ENCODE measurements around the gene GH2.
"Not testable (repeated sequence)": the region's sequence is repeated elsewhere in the genome, so short reads cannot be mapped to it uniquely, and the experiment has no call there.

GH2 gene

DNA sequence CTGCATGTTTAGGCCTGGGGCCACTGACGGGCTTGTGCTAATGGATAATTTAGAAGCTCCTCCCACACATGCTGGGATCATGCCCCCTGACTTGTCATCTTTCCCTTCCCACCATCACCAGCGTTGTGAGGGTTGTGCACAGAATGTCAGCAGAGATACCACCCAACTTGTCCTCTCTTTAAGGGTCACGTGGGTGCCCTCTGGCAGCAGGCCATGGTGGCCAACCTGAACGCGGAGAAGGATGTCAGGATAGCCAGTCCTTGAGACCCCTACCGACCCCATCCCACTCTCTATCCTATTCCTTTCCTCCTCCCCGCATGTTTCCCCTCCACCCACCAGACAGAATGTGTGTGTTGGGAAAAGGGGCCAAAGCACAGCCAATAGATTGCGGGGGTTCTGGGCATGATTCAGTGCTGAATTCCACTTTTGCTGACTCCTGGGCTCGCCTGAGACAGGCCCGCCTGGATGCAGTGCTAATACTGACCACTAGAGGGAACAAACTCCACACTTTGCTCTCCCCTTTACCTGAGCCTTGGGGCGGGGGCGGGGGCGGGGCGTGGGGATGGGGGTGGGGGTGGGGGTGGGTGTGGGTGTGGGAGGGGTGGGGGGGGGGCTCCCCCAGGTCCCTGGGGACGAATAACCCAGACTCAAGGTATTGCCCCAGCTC is at the start of gene GH2:
GH2 (minus strand) TSS at position 10 of the 667 bp plus-strand sequence. CDS start 143 bp downstream, outside the sequence.
- no peak for DNase-seq

DNA sequence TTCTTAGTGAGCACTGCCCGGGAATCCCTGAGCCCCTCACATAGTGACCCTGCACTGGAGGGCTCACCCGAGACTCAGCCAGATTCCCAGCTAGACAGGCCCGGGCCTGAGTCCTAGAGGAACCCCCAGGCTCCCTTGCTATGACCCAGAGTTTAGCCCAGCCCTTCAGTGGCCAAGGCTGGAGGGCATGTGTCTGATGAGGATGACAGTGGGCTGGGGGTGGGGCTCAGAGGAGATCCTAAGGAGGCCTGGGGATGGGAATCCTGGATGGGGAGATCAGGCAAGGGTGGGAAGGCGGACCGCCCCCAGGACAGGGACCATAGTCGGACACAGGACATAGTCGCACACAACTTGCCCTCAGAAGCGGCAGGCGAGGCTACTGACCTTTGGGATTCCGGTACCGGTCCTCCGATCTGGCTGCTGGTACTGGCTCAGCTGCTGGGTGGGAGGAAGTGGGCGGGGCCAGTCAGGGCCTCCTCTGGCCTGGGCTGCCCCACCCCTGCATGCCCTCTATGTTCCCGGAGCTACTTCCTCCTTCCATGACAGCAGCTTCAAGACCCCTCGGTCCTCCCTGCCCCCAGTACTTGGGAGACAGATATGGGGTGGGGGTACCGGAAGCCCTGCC is 49.3 kb upstream of the GH2 start:
- DNase-seq, result no peak

DNA sequence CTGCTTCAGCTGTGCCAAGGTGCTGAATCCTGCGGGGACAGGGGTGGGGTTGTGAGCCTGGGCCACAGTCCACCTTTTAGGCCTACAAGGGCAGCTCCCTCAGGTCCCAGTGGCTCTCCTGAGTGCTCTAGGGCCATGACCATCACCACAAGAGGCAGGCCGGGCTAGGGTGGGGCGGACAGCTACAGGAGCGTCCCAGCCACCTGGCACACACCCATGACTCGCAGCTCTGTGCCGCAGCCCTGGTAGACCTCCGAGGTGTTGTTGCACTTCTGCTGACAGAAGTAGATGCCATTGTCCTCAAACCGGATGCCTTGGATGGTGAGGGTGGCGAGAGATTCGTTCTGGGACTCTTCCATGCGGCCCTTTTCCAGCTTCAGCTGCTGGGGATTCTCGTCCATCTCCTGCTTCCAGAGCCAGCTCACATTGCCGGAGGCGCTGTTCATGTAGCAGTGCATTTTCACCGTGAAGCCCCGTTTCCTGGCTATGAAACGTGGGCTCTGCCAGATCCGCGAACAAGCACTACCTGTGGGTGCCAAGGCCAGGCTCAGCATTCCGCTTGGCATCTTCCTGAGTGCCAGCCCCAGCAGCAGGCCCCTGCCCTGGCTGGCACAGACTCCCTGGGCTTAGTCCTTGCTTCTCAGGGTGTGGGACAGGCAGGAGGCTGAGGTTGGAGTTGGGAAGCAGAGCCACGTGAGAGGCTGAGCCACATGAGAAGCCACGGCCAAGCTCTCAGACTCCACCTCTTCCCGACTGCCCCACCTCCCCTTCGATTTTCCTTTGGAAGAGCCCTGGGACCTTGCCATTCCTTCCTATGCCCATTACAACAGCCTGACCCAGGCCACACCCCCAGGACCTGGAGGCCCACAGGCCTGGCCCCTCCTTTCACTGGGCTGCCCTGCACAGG is 48.4 kb upstream of the GH2 start:
- DNase-seq, result no peak

DNA sequence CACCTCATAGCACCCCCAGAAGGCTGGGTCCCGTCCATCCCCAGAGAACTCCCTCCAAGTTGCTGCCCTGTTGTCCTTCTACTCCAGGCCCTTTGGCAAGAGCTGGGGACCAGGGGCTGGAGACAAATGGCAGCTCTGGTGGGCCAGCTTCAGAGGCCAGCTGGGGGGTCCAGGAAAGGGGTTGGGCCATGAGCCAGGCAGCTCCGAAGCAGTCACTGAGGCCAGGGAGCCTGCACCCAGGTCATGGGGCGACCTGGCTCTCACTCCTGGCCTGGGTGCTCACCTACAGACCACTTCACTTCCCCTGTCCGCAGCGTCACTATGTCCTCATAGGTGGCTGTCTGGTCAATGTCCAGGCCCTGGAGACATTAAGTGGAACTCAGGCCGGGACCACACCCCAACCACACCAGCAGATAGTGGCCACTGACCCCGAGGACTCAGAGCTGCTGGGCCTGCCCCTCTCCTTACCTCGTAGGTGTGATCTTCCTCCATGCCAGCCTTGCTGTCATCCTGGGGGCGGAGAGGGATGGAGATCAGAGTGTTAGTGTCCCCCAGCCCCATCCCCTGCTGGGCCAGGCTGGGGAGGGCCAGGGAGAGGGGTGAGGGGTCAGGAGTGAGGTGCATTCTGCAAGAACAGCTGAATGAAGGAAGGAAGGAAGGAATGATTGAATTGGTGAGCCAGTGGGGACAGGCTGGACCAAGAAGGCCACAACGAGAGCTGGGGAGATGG is 47.4 kb upstream of the GH2 start:
- DNase-seq, result no peak

DNA sequence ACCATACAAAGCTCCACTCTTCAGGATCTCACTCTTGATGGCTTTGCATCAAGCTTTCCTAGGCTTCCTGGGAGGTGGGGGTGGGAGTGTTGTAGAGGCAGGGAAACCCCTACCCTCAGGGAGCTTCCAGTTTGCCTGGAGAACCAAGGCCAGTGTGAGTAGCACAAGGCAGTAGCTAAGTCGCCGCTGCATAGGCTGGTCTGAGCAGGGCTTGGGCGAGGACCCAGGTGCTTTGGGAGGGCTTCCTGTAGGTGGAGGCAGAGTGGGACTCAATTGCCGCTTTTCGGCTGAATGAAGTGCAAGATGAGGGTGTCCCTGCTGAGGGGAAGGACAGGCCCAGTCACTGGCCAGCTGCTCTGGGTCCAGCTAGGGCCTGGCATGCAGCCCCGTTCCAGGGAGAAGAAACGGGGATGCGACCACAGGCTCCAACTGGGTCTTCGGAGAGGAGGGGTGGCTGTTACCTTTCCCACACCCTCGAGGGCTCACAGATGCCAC is 46.5 kb upstream of the GH2 start:
- DNase-seq, result no peak

DNA sequence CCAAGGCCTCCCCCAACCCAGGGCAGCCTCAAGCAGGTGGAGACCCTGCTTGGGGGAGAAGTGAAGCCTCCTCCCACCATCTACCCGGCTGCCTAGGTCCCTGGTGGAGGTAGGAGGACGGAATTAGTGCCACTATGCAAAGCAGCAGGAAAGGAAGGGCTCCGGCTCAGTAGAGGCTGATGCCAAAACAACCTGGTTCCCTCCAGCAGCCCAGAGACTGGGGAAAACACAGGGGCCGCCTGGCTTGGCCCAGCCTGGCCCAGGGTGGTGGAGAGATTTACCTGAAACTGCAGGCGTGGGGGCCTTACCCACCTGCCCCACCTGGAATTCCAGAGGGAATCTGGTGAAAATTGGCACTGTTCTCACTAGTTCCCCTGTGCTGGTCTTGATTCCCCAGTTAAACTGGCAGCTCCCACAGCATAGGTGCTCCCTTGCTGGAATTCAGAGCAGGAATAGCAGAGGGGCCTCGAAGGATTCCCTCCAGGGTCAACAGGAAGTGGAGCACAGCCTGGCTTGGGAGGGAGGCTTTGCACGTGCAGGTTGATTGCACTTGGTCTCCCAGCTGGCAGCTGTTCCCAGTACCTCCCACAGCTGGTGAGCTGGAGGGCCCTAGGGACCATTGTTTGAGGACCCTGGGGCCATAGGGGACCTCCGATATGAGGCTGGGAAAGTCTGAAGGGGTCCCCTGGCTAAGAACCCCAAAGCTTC is 45.9 kb upstream of the GH2 start:
- no peak for DNase-seq

DNA sequence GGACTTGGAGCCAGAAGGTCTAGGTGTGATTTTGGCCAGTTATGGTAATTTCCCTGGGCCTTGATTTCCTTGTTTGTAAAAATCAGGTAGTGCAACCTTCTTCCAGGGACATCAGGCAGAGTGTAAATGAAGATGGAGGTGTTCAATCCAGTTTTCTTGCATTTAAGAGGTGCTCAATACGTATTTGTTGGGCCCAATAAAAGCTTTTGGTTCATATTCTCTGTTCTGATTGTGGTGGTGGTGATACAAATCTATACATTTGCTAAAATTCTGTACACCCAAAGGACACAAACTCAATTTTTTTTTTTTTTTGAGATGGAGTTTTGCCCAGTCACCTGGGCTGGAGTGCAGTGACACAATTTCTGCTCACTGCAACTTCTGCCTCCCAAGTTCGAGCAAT is 44.4 kb upstream of the GH2 start:
- DNase-seq, result no peak

DNA sequence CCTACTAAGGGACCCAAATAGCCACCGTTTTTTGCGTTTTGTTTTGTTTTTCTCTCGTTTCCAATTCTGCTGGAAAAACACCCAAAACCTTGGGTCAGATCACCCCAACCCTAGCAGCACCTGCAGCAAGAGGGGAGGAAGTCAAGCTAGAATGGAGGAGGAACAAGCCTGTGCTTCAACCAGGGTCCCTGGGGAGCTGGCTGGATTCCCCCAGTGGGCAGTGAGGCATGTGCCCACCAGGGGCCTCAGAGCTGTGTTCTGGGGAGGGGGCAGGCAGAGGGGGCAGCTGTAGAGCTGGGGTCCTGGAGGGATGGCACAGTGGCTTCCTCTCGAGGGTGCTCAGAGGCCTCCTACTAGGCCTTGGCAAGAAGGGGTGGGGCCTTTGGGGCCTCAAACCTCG is 43.9 kb upstream of the GH2 start:
- DNase-seq, result no peak

DNA sequence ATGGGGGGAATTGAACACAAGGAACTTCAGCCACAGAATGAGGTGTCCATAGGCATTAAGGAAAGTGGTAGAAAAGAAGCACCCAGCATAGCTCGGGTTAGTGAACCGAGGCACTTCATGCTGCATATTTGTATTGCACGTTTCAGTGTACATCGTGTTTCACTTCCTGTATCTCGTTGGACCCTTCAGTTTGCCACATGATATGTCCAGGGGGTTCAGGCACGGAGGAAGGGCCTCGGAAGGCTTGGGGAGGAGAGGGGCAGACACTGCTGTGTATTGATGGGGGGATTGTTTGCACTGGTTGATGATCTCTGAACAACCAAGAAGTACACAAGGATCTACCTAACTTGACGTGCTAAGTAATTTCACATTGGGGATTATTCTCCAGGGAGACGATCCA is 40.7 kb upstream of the GH2 start:
- DNase-seq, result not testable (repeated sequence)

DNA sequence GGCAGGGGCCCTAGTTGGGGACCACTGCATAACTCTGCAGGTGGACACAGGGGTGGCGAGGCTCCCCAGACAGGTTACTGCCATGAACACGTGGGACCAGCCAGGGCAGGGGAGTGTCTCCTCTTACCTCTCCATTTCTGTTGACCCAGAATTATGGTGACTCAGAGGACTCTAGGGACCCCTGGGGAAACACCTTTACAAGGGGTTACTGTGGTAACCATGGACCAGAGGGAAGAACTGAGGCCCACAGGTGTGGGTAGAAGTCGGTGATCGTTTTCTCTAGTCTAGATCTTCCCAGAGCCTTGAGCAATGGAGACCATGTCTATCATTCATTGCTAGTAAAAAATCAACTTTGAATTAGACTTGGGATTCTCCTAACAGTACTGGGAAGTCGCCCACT is 39.0 kb upstream of the GH2 start:
- not testable (repeated sequence) for DNase-seq

DNA sequence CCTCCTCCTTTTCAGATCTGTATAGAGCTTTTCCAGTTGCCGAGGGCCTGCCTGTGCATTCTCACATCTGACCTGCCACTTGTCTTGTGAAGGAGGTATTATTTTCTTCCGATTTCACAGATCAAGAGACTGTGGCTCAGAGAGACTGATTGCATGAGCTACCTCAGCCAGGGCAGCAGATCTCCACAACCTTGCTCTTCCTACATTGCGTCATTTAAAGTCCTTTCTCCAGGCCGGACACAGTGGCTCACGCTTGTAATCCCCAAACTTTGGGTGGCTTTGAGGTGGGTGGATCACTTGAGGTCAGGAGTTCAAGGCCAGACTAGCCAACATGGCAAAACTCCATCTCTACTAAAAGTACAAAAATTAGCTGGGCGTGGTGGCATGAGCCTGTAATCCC is 38.3 kb upstream of the GH2 start:
- DNase-seq, result not testable (repeated sequence)

DNA sequence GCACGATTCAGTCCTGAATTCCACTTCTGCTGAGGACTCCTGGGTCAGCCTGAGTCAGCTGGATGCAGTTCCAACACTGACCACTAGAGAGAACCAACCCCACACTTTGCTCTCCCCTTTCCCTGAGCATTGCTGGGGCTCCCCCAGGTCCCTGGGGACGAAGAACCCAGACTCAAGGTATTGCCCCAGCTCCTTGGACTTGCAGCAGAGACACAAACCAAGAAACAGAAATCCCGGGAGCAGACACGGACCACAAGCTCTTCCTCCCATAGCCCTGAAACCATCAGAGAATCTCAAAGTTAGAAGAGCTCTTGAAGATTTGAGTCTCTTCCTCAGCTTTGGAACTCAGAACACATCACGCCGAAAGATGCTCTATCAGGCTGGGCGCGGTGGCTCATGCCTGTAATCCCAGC is 37.6 kb upstream of the GH2 start:
- DNase-seq, result no peak

DNA sequence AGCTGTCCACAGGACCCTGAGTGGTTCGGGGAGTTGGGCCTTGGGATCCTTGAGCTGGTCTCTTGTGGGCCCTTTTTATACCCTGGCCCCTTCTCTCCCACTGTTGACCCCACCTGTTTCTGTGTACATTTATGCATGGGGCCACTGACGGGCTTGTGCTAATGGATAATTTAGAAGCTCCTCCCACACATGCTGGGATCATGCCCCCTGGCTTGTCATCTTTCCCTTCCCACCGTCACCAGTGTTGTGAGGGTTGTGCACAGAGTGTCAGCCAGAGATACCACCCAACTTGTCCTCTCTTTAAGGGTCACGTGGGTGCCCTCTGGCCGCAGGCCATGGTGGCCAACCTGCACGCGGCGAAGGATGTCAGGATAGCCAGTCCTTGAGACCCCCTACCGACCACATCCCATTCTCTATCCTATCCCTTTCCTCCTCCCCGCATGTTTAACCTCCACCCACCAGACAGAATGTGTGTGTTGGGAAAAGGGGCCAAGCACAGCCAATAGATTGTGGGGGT is 37.1 kb upstream of the GH2 start, which contains the start of gene GH1:
GH1 (minus strand) TSS at position 51 of the 517 bp plus-strand sequence. CDS start 63 bp downstream, outside the sequence.
- DNase-seq, result not testable (repeated sequence)

DNA sequence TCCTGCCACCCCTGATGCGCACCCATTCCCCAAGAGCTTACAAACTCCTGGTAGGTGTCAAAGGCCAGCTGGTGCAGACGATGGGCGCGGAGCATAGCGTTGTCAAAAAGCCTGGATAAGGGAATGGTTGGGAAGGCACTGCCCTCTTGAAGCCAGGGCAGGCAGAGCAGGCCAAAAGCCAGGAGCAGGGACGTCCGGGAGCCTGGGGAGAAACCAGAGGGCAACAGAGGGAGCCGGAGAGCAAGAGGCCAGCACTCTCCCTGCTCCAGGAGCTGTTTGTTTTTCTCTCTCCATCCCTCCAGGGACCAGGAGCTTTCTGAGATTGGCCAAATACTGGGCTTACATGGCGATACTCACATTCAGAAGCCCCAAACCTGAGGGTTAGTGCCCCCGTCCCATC is 36.6 kb upstream of the GH2 start:
- no peak for DNase-seq

DNA sequence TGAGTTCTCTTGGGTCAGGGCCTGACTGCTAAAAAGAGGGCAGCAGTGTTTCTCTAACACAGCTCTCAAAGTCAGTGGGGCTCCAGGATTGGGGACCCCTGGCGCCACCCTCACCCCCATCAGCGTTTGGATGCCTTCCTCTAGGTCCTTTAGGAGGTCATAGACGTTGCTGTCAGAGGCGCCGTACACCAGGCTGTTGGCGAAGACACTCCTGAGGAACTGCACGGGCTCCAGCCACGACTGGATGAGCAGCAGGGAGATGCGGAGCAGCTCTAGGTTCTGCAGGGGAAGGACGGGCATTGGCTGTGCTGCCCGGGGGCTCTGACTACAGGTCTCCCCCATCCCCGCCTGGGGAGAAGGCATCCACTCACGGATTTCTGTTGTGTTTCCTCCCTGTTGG is 35.9 kb upstream of the GH2 start:
- no peak for DNase-seq

DNA sequence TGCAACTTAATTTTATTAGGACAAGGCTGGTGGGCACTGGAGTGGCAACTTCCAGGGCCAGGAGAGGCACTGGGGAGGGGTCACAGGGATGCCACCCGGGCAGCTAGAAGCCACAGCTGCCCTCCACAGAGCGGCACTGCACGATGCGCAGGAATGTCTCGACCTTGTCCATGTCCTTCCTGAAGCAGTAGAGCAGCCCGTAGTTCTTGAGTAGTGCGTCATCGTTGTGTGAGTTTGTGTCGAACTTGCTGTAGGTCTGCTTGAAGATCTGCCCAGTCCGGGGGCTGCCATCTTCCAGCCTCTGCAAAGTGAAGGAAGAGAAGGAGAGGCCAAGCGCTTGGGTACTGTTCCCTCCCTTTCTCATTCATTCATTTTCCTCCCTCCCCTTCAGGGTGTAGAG is 35.5 kb upstream of the GH2 start:
- not testable (repeated sequence) for DNase-seq

DNA sequence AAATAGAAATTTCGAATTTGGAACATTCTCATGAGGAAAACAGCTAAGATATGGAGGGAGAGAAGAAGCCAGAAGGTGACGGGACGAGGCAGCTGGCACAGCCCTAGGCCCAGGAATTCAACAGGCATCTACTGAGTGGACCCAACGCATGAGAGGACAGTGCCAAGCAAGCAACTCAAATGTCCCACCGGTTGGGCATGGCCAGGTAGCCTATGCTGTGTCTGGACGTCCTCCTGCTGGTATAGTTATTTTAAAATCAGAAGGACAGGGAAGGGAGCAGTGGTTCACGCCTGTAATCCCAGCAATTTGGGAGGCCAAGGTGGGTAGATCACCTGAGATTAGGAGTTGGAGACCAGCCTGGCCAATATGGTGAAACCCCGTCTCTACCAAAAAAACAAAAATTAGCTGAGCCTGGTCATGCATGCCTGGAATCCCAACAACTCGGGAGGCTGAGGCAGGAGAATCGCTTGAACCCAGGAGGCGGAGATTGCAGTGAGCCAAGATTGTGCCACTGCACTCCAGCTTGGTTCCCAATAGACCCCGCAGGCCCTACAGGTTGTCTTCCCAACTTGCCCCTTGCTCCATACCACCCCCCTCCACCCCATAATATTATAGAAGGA is 34.9 kb upstream of the GH2 start:
- no peak for DNase-seq

DNA sequence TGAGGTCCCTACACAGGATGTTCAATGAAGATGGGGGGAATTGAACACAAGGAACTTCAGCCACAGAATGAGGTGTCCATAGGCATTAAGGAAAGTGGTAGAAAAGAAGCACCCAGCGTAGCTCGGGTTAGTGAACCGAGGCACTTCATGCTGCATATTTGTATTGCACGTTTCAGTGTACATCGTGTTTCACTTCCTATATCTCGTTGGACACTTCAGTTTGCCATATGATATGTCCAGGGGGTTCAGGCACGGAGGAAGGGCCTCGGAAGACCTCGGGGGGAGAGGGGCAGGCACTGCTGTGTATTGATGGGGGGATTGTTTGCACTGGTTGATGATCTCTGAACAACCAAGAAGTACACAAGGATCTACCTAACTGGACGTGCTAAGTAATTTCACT is 34.0 kb upstream of the GH2 start:
- DNase-seq, result not testable (repeated sequence)

DNA sequence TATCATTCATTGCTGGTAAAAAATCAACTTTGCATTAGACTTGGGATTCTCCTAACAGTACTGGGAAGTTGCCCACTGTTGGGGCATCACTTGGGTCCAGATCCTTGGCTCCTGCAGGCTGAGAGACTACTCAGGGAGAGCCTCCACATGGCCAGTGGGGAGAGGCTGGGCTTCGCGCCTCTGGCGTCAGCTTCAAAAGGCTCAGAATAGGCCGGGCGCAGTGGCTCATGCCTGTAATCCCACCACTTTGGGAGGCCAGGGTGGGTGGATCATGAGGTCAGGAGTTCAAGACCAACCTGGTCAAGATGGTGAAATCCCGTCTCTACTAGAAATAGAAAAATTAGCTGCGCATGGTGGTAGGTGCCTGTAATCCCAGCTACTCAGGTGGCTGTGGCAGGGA is 32.7 kb upstream of the GH2 start:
- no peak for DNase-seq

DNA sequence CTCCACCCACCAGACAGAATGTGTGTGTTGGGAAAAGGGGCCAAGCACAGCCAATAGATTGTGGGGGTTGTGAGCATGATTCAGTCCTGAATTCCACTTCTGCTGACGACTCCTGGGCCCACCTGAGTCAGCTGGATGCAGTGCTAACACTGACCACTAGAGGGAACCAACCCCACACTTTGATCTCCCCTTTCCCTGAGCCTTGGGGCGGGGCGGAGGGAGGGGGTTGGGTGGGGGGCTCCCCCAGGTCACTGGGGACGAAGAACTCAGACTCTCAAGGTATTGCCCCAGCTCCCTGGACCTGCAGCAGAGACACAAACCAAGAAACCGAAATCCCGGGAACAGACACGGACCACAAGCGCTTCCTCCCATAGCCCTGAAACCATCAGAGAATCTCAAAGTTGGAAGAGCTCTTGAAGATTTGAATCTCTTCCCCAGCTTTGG is 29.9 kb upstream of the GH2 start:
- DNase-seq, result no peak

DNA sequence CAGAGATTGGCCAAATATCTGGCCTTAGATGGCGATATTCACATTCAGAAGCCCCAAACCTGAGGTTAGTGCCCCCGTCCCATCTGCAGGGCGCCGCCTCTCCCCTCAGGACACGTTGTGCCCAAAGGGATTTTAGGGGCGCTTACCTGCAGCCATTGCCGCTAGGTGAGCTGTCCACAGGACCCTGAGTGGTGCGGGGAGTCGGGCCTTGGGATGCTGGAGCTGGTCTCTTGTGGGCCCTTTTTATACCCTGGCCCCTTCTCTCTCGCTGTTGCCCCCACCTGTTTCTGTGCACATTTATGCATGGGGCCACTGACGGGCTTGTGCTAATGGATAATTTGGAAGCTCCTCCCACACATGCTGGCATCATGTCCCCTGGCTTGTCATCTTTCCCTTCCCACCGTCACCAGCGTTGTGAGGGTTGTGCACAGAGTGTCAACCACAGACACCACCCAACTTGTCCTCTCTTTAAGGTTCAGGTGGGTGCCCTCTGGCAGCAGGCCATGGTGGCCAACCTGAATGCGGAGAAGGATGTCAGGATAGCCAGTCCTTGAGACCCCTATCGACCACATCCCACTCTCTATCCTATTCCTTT is 29.4 kb upstream of the GH2 start, which contains the start of gene CSHL1:
CSHL1 (minus strand) TSS at position 218 of the 595 bp plus-strand sequence; CDS start at position 156, 62 bp downstream.
- DNase-seq, result no peak
